Measurements from ENCODE around the gene LMCD1. TPM values are rescaled to one million over a fixed set of nuclear protein-coding genes. Genes with fewer than 3 reads are reported as not detected.

The LMCD1 gene
- total RNA-seq, 2 experiments from 2014 or later = 0.47 TPM; not detected in 1

- CTCF ChIA-PET (ENCODE audit: unreplicated experiment) = no interaction called here
- POLR2A ChIA-PET = interaction anchor here (0.8 kb wide), 1 partner anchor 39 kb away, joined by 3 read pairs; no protein-coding TSS in a partner anchor
- intact Hi-C loops (cut with micrococcal nuclease; ENCODE audit: unreplicated experiment) = no loop called here
- Histone ChIP-seq H2AFZ (ENCODE audit: low read length) (no peak overlapping the region), H3K9me2 (ENCODE audit: insufficient read depth, low read length) (no peaks in the 10 kb centered on the region), H3K36me3 (ENCODE audit: insufficient read depth, low read length) (no peaks in the 10 kb centered on the region), H4K20me1 (ENCODE audit: insufficient read depth, low read length) (no peaks in the 10 kb centered on the region), H3K4me1 (ENCODE audit: insufficient read depth, low read length, poor library complexity, severe bottlenecking) (no peaks in the 10 kb centered on the region), H3K9me3 (ENCODE audit: low read length) (no peaks in the 10 kb centered on the region), H3K4me2 (ENCODE audit: low read length) (no peak overlapping the region), H3K27ac (ENCODE audit: low read depth, low read length, poor library complexity, severe bottlenecking) (no peak overlapping the region), H3K4me3 (ENCODE audit: low read depth, low read length, poor library complexity, severe bottlenecking) (no peak overlapping the region), H3K79me2 (ENCODE audit: insufficient read depth, low read depth, low read length) (no peaks in the 10 kb centered on the region)
- no TSS peak for BruUV-seq (replicated peaks)
- TF ChIP-seq, protein P1, sequence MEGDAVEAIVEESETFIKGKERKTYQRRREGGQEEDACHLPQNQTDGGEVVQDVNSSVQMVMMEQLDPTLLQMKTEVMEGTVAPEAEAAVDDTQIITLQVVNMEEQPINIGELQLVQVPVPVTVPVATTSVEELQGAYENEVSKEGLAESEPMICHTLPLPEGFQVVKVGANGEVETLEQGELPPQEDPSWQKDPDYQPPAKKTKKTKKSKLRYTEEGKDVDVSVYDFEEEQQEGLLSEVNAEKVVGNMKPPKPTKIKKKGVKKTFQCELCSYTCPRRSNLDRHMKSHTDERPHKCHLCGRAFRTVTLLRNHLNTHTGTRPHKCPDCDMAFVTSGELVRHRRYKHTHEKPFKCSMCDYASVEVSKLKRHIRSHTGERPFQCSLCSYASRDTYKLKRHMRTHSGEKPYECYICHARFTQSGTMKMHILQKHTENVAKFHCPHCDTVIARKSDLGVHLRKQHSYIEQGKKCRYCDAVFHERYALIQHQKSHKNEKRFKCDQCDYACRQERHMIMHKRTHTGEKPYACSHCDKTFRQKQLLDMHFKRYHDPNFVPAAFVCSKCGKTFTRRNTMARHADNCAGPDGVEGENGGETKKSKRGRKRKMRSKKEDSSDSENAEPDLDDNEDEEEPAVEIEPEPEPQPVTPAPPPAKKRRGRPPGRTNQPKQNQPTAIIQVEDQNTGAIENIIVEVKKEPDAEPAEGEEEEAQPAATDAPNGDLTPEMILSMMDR (conservative IDR thresholded peaks at IDR 0.05; ENCODE audit: low read length) = no peak
- TF ChIP-seq EZH2phosphoT487 (IDR thresholded peaks at IDR 0.05; ENCODE audit: borderline replicate concordance, low read depth, low read length) = no peak
- no peak for DNase-seq (ENCODE audit: low spot score)
Observed at GRCh38 chr3:8560366-8561007, 58.9 kb downstream of the LMCD1 start.

DNA sequence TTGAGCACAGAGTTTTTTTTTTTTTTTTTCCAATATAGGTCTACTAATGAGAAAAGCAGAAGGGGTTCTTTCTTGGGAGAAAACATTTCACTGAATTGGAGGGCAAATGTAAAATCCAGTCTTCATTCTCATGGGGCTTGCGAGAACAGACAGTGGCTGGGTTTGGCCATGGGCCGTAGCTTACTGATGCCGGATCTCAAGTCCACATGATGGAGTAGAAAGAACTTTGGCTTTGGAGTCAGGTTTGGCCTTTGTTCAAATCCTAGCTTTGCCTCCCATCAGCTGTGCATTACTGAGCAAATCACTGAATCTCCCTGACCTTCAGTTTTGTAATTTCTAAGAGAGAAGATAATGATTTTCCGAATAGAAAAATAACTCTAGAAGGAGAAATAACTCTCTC is 59.7 kb downstream of the LMCD1 start:
- ChIA-PET CTCF (ENCODE audit: unreplicated experiment) (no interaction called here), POLR2A (no interaction called here)
- Histone ChIP-seq H3K4me3 (ENCODE audit: low read depth, low read length, poor library complexity, severe bottlenecking) (no peak overlapping the region), H3K4me1 (ENCODE audit: insufficient read depth, low read length, poor library complexity, severe bottlenecking) (no peaks in the 10 kb centered on the region), H3K4me2 (ENCODE audit: low read length) (no peak overlapping the region), H3K9me2 (ENCODE audit: insufficient read depth, low read length) (no peaks in the 10 kb centered on the region), H4K20me1 (ENCODE audit: insufficient read depth, low read length) (no peaks in the 10 kb centered on the region), H2AFZ (ENCODE audit: low read length) (no peak overlapping the region), H3K9me3 (ENCODE audit: low read length) (no peaks in the 10 kb centered on the region), H3K36me3 (ENCODE audit: insufficient read depth, low read length) (no peaks in the 10 kb centered on the region), H3K27ac (ENCODE audit: low read depth, low read length, poor library complexity, severe bottlenecking) (no peak overlapping the region), H3K79me2 (ENCODE audit: insufficient read depth, low read depth, low read length) (no peaks in the 10 kb centered on the region)
- DNase-seq (ENCODE audit: low spot score) = no peak
- intact Hi-C loops (cut with micrococcal nuclease; ENCODE audit: unreplicated experiment) = no loop called here
- no peak for TF ChIP-seq EZH2phosphoT487 (IDR thresholded peaks at IDR 0.05; ENCODE audit: borderline replicate concordance, low read depth, low read length)
- TF ChIP-seq, protein P1 (conservative IDR thresholded peaks at IDR 0.05; ENCODE audit: low read length) = no peak
- no TSS peak for BruUV-seq (replicated peaks)

GRCh38 chr3:8562081-8562595 is 60.5 kb downstream of the LMCD1 start:
- no TSS peak for BruUV-seq (replicated peaks)
- intact Hi-C loops (cut with micrococcal nuclease; ENCODE audit: unreplicated experiment) = no loop called here

More at GRCh38 chr3:8562081-8562595, 60.5 kb downstream of the LMCD1 start:
- no peaks in the 10 kb centered on the region for H3K36me3 ChIP-seq (ENCODE audit: insufficient read depth, low read length)
- CTCF ChIA-PET (ENCODE audit: unreplicated experiment) = no interaction called here
- no peak overlapping the region for H3K27ac ChIP-seq (ENCODE audit: low read depth, low read length, poor library complexity, severe bottlenecking)
- POLR2A ChIA-PET = no interaction called here
- no peaks in the 10 kb centered on the region for H3K4me1 ChIP-seq (ENCODE audit: insufficient read depth, low read length, poor library complexity, severe bottlenecking)
- DNase-seq (ENCODE audit: low spot score) = no peak
- H2AFZ ChIP-seq (ENCODE audit: low read length) = no peak overlapping the region
- TF ChIP-seq, protein P1 (conservative IDR thresholded peaks at IDR 0.05; ENCODE audit: low read length) = no peak
- TF ChIP-seq EZH2phosphoT487 (IDR thresholded peaks at IDR 0.05; ENCODE audit: borderline replicate concordance, low read depth, low read length) = no peak
- H3K4me3 ChIP-seq (ENCODE audit: low read depth, low read length, poor library complexity, severe bottlenecking) = no peak overlapping the region
- no peak overlapping the region for H3K4me2 ChIP-seq (ENCODE audit: low read length)
- no peaks in the 10 kb centered on the region for H3K79me2 ChIP-seq (ENCODE audit: insufficient read depth, low read depth, low read length)
- H3K9me2 ChIP-seq (ENCODE audit: insufficient read depth, low read length) = no peaks in the 10 kb centered on the region
- no peaks in the 10 kb centered on the region for H4K20me1 ChIP-seq (ENCODE audit: insufficient read depth, low read length)
- H3K9me3 ChIP-seq (ENCODE audit: low read length) = no peaks in the 10 kb centered on the region
